Measurements from ENCODE around the gene TARBP2. TPM values are rescaled to one million over a fixed set of nuclear protein-coding genes. Genes with fewer than 3 reads are reported as not detected.

The TARBP2 gene
- total and polyA plus RNA-seq, 9 donors: 24.0 to 31.6 (median 26.2) TPM

GRCh38 chr12:53552361-53553327, 51.6 kb downstream of the TARBP2 start:
- DNase-seq: no peak
- Histone ChIP-seq H3K27me3 (ENCODE audit: control insufficient read depth, insufficient read depth, low read length) (no peaks in the 10 kb centered on the region), H3K27ac (ENCODE audit: low read length) (no peak overlapping the region), H3K4me3 (ENCODE audit: low read length) (no peak overlapping the region), H3K36me3 (ENCODE audit: control insufficient read depth, insufficient read depth, low read length) (peaks cover 28% of the 10 kb centered on the region), H3K9me3 (replicated peaks; ENCODE audit: control insufficient read depth, low read depth, low read length) (no peaks in the 10 kb centered on the region), H3K4me1 (ENCODE audit: control insufficient read depth, insufficient read depth, low read length) (no peaks in the 10 kb centered on the region)
- WGBS (ENCODE audit: insufficient coverage): 38% methylated on average over 4 of the region's 14 CpGs

Other genes starting within 250 kb of the TARBP2 start
- 4.0 TPM for gene ESPL1, start 233.0 kb upstream of the TARBP2 start, total RNA-seq
- 1 to 10 TPM; 4.6 to 9.8 (median 6.5) TPM for gene ESPL1, start 233.0 kb upstream of the TARBP2 start, polyA plus RNA-seq (ENCODE audit: insufficient read depth in 1 of 8, insufficient read length in 8 of 8, low replicate concordance in 1 of 8)
- gene PFDN5, start 205.7 kb upstream of the TARBP2 start, total RNA-seq: 875 TPM
- 100 to 1,000 TPM; 451 to 711 (median 530) TPM for gene PFDN5, start 205.7 kb upstream of the TARBP2 start, polyA plus RNA-seq (ENCODE audit: insufficient read depth in 1 of 8, insufficient read length in 8 of 8, low replicate concordance in 1 of 8)
- 47.5 TPM for gene MYG1, start 201.6 kb upstream of the TARBP2 start, total RNA-seq
- 10 to 100 TPM; 34.7 to 43.8 (median 37.0) TPM for gene MYG1, start 201.6 kb upstream of the TARBP2 start, polyA plus RNA-seq (ENCODE audit: insufficient read depth in 1 of 8, insufficient read length in 8 of 8, low replicate concordance in 1 of 8)
- gene AAAS, start 179.7 kb upstream of the TARBP2 start, total RNA-seq: 48.9 TPM
- gene AAAS, start 179.7 kb upstream of the TARBP2 start, polyA plus RNA-seq (ENCODE audit: insufficient read depth in 1 of 8, insufficient read length in 8 of 8, low replicate concordance in 1 of 8): 10 to 100 TPM; 47.9 to 62.4 (median 52.3) TPM
- gene SP7, start 164.9 kb upstream of the TARBP2 start, total RNA-seq: 0.04 TPM
- gene SP7, start 164.9 kb upstream of the TARBP2 start, polyA plus RNA-seq (ENCODE audit: insufficient read depth in 1 of 8, insufficient read length in 8 of 8, low replicate concordance in 1 of 8): under 1 TPM in 3 of 8 donors, not detected in 5; 0.05 to 0.20 (median 0.06) TPM
- gene SP1, start 121.1 kb upstream of the TARBP2 start, total RNA-seq: 34.8 TPM
- gene SP1, start 121.1 kb upstream of the TARBP2 start, polyA plus RNA-seq (ENCODE audit: insufficient read depth in 1 of 8, insufficient read length in 8 of 8, low replicate concordance in 1 of 8): 10 to 100 TPM; 28.7 to 48.3 (median 37.4) TPM
- not detected for gene AMHR2, start 77.4 kb upstream of the TARBP2 start, total RNA-seq
- gene AMHR2, start 77.4 kb upstream of the TARBP2 start, polyA plus RNA-seq (ENCODE audit: insufficient read depth in 1 of 8, insufficient read length in 8 of 8, low replicate concordance in 1 of 8): under 1 TPM in 5 of 8 donors, not detected in 3; 0.09 to 0.36 (median 0.20) TPM
- 15.8 TPM for gene PRR13, start 59.5 kb upstream of the TARBP2 start, total RNA-seq
- gene PRR13, start 59.5 kb upstream of the TARBP2 start, polyA plus RNA-seq (ENCODE audit: insufficient read depth in 1 of 8, insufficient read length in 8 of 8, low replicate concordance in 1 of 8): 10 to 100 TPM; 41.3 to 59.1 (median 47.8) TPM
- gene PCBP2, start 49.2 kb upstream of the TARBP2 start, total RNA-seq: 206 TPM
- 100 to 1,000 TPM; 520 to 664 (median 584) TPM for gene PCBP2, start 49.2 kb upstream of the TARBP2 start, polyA plus RNA-seq (ENCODE audit: insufficient read depth in 1 of 8, insufficient read length in 8 of 8, low replicate concordance in 1 of 8)
- gene MAP3K12, start 1.8 kb upstream of the TARBP2 start, total RNA-seq: 15.3 TPM
- gene MAP3K12, start 1.8 kb upstream of the TARBP2 start, polyA plus RNA-seq (ENCODE audit: insufficient read depth in 1 of 8, insufficient read length in 8 of 8, low replicate concordance in 1 of 8): 10 to 100 TPM; 12.1 to 19.7 (median 14.6) TPM
- gene NPFF, start 6.2 kb downstream of the TARBP2 start, total RNA-seq: 0.98 TPM
- 1 to 10 TPM in 2 of 8 donors, under 1 TPM in 5, not detected in 1; 0.49 to 2.5 (median 0.88) TPM for gene NPFF, start 6.2 kb downstream of the TARBP2 start, polyA plus RNA-seq (ENCODE audit: insufficient read depth in 1 of 8, insufficient read length in 8 of 8, low replicate concordance in 1 of 8)
- 18.8 TPM for gene ATF7, start 125.1 kb downstream of the TARBP2 start, total RNA-seq
- gene ATF7, start 125.1 kb downstream of the TARBP2 start, polyA plus RNA-seq (ENCODE audit: insufficient read depth in 1 of 8, insufficient read length in 8 of 8, low replicate concordance in 1 of 8): 10 to 100 TPM; 40.6 to 53.5 (median 47.2) TPM
- 443 TPM for gene ATP5MC2, start 174.8 kb downstream of the TARBP2 start, total RNA-seq
- gene ATP5MC2, start 174.8 kb downstream of the TARBP2 start, polyA plus RNA-seq (ENCODE audit: insufficient read depth in 1 of 8, insufficient read length in 8 of 8, low replicate concordance in 1 of 8): 100 to 1,000 TPM; 622 to 893 (median 774) TPM
- 96.6 TPM for gene CALCOCO1, start 226.2 kb downstream of the TARBP2 start, total RNA-seq
- 10 to 100 TPM; 65.9 to 85.7 (median 77.3) TPM for gene CALCOCO1, start 226.2 kb downstream of the TARBP2 start, polyA plus RNA-seq (ENCODE audit: insufficient read depth in 1 of 8, insufficient read length in 8 of 8, low replicate concordance in 1 of 8)

Data from muscle of leg (tissue), 11 donors.